ENCODE data around the gene RNF182.

The RNF182 gene

DNA sequence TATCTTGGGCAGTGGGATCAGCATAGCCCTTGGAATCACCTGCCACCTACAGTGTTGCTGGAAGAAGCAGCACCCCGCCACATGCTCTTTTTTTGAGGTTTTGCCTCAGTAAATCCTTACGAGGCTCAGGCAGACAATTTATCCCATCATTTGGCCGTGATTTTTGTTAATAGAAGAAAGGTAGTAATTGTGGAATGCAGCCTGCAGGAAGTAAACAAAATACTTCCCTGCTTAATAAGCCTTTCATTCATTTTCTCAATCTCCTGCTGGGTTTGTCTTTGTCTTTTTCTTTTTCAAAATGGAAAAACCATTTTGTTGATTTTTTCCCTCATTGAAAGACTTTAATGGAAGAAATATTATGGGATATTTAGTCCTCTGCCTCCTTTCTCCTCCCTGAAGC is 99.1 kb downstream of the RNF182 start:
- Histone ChIP-seq H3K27me3 (ENCODE audit: control insufficient read depth in 5 of 5, insufficient read depth in 4 of 5, low read length in 5 of 5) (no peaks in the 10 kb centered on the region), H3K36me3 (ENCODE audit: control insufficient read depth in 5 of 5, insufficient read depth in 5 of 5, low read length in 5 of 5) (no peaks in the 10 kb centered on the region), H3K9me3 (ENCODE audit: control insufficient read depth in 5 of 5, low read length in 5 of 5) (no peaks in the 10 kb centered on the region), H3K27ac (ENCODE audit: low read depth, low read length) (no peak overlapping the region), H3K9ac (ENCODE audit: low read length in 5 of 5) (no peak overlapping the region), H3K4me1 (ENCODE audit: control insufficient read depth in 5 of 5, insufficient read depth in 5 of 5, low read length in 5 of 5) (peaks cover 0 to 17% (median 0%) of the 10 kb centered on the region in 5 donors), H3K4me3 (ENCODE audit: low read depth in 1 of 5, low read length in 5 of 5) (no peak overlapping the region)

DNA sequence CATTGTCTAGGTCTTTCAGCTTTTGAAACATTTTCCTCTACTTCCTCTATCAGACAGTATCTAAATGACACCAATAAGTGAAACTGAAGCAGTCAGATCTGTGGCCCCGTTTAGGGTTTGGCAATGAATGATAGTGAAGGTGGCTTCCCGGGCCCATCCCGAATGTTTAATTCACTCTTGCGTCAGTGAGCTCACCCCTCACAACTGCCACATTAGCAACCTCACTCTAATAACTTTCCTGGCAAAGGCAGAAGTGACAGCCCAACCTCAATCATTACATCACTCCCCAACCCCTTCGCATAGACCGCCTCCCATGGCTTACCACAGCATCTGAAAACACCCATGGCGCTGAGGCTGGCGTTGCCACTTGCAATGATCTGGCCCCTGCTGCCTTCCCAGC is 100.4 kb downstream of the RNF182 start:
- H3K27me3 ChIP-seq (ENCODE audit: control insufficient read depth in 5 of 5, insufficient read depth in 4 of 5, low read length in 5 of 5) = no peaks in the 10 kb centered on the region
- H3K9ac ChIP-seq (ENCODE audit: low read length in 5 of 5) = no peak overlapping the region
- H3K27ac ChIP-seq (ENCODE audit: low read depth, low read length) = no peak overlapping the region

DNA sequence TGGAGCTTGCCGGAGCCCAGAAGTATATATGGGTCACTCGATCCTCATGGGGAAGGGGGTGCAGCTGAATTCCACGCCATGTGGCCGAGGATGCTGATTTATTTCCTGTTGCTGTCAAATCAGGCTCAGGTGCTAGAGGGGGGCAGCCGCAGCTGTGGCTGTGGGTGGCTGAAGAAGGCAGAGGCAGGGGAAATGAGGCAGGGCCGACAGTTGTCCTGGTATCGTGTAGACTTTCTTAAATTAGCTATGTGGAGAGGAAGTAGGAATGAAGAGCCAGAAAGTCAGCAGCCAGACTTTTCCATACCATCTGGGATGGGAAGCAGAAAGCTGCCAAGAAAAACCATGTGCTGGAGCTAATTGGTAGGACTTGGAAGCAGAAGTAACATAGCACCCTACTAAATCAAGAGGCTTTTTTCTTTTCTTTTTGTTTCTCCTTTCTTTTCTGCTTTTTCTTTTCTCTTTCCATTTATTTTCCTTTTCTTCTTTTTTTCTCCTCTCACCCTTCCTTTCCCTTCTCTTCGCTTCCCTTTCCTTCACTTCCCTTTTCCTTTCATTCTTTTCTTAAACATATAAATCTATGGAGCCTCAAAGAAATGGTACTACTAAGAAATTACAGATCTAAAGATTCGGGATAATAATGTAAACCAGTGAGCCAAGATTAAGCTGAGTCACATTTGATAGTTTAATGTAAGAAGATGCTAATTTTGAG is 102.2 kb downstream of the RNF182 start:
- Histone ChIP-seq H3K4me3 (ENCODE audit: low read depth in 1 of 5, low read length in 5 of 5) (no peak overlapping the region), H3K9ac (ENCODE audit: low read length in 5 of 5) (no peak overlapping the region), H3K27me3 (ENCODE audit: control insufficient read depth in 5 of 5, insufficient read depth in 4 of 5, low read length in 5 of 5) (no peaks in the 10 kb centered on the region), H3K9me3 (ENCODE audit: control insufficient read depth in 5 of 5, low read length in 5 of 5) (no peaks in the 10 kb centered on the region), H3K27ac (ENCODE audit: low read depth, low read length) (no peak overlapping the region), H3K36me3 (ENCODE audit: control insufficient read depth in 5 of 5, insufficient read depth in 5 of 5, low read length in 5 of 5) (no peaks in the 10 kb centered on the region), H3K4me1 (ENCODE audit: control insufficient read depth in 5 of 5, insufficient read depth in 5 of 5, low read length in 5 of 5) (peaks cover 0 to 23% (median 5%) of the 10 kb centered on the region in 5 donors)

More for the DNA sequence above, 100.4 kb downstream of the RNF182 start:
- Histone ChIP-seq H3K36me3 (ENCODE audit: control insufficient read depth in 5 of 5, insufficient read depth in 5 of 5, low read length in 5 of 5) (no peaks in the 10 kb centered on the region), H3K4me3 (ENCODE audit: low read depth in 1 of 5, low read length in 5 of 5) (no peak overlapping the region), H3K9me3 (ENCODE audit: control insufficient read depth in 5 of 5, low read length in 5 of 5) (no peaks in the 10 kb centered on the region), H3K4me1 (ENCODE audit: control insufficient read depth in 5 of 5, insufficient read depth in 5 of 5, low read length in 5 of 5) (peaks cover 0 to 17% (median 0%) of the 10 kb centered on the region in 5 donors)

- H3K9me3 ChIP-seq (ENCODE audit: control insufficient read depth in 5 of 5, low read length in 5 of 5) = no peaks in the 10 kb centered on the region
- no peaks in the 10 kb centered on the region for H3K36me3 ChIP-seq (ENCODE audit: control insufficient read depth in 5 of 5, insufficient read depth in 5 of 5, low read length in 5 of 5)
- no peak overlapping the region for H3K4me3 ChIP-seq (ENCODE audit: low read depth in 1 of 5, low read length in 5 of 5)
- no peak overlapping the region for H3K27ac ChIP-seq (ENCODE audit: low read depth, low read length)
- H3K4me1 ChIP-seq (ENCODE audit: control insufficient read depth in 5 of 5, insufficient read depth in 5 of 5, low read length in 5 of 5) = peaks cover 0 to 23% (median 5%) of the 10 kb centered on the region in 5 donors
- H3K9ac ChIP-seq (ENCODE audit: low read length in 5 of 5) = no peak overlapping the region
- H3K27me3 ChIP-seq (ENCODE audit: control insufficient read depth in 5 of 5, insufficient read depth in 4 of 5, low read length in 5 of 5) = no peaks in the 10 kb centered on the region
Measured at GRCh38 chr6:14028631-14029030, 103.9 kb downstream of the RNF182 start.

GRCh38 chr6:14029605-14030004 is 104.9 kb downstream of the RNF182 start:
- no peak overlapping the region for H3K27ac ChIP-seq (ENCODE audit: low read depth, low read length)
- H3K9ac ChIP-seq (ENCODE audit: low read length in 5 of 5) = no peak overlapping the region
- H3K36me3 ChIP-seq (ENCODE audit: control insufficient read depth in 5 of 5, insufficient read depth in 5 of 5, low read length in 5 of 5) = no peaks in the 10 kb centered on the region
- H3K4me3 ChIP-seq (ENCODE audit: low read depth in 1 of 5, low read length in 5 of 5) = no peak overlapping the region
- peaks cover 0 to 25% (median 6%) of the 10 kb centered on the region in 5 donors for H3K4me1 ChIP-seq (ENCODE audit: control insufficient read depth in 5 of 5, insufficient read depth in 5 of 5, low read length in 5 of 5)
- H3K27me3 ChIP-seq (ENCODE audit: control insufficient read depth in 5 of 5, insufficient read depth in 4 of 5, low read length in 5 of 5) = no peaks in the 10 kb centered on the region
- no peaks in the 10 kb centered on the region for H3K9me3 ChIP-seq (ENCODE audit: control insufficient read depth in 5 of 5, low read length in 5 of 5)

Data from subcutaneous abdominal adipose tissue (tissue), 5 donors.